Astrocyte (in vitro differentiated cells and primary cell): Measurements from ENCODE around the gene TCEAL1.

Source experiments
- EZH2 ChIP-seq: IDR thresholded peaks from 2 replicates; pipeline ENCODE4 v1.6.1; 2012; ENCODE audit warnings: mild to moderate bottlenecking, low read length, inconsistent platforms; ENCODE audit not compliant: insufficient read depth
- TF ChIP-seq, protein P1 (sequence below): IDR thresholded peaks from 2 replicates; pipeline ENCODE4 v1.5.1; 2011; ENCODE audit warnings: low read depth, mild to moderate bottlenecking, inconsistent platforms, low read length, moderate library complexity; ENCODE audit not compliant: insufficient read depth

DNA sequence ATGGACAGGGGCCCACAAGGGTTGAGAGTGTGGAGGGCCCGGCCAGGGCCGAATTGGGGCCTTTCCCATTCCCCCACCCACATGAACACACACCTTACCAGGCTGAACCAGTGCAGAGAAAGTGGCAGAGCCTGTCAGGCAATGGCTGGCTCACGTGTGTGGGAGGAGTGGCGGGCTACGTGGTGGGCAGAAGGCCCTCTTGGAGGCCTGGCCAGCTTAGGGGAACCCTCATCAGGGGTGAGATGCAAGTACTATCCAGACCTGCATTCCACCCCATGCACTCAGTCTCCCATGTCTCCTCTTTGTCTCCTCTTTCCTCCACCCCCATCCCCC is 42.5 kb upstream of the TCEAL1 start:
- TF ChIP-seq, protein P1, sequence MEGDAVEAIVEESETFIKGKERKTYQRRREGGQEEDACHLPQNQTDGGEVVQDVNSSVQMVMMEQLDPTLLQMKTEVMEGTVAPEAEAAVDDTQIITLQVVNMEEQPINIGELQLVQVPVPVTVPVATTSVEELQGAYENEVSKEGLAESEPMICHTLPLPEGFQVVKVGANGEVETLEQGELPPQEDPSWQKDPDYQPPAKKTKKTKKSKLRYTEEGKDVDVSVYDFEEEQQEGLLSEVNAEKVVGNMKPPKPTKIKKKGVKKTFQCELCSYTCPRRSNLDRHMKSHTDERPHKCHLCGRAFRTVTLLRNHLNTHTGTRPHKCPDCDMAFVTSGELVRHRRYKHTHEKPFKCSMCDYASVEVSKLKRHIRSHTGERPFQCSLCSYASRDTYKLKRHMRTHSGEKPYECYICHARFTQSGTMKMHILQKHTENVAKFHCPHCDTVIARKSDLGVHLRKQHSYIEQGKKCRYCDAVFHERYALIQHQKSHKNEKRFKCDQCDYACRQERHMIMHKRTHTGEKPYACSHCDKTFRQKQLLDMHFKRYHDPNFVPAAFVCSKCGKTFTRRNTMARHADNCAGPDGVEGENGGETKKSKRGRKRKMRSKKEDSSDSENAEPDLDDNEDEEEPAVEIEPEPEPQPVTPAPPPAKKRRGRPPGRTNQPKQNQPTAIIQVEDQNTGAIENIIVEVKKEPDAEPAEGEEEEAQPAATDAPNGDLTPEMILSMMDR, result no peak
- no peak for TF ChIP-seq EZH2
